Choroid plexus epithelial cell (primary cell): ENCODE data around the gene SRSF8.

ENCODE experiments used
- DNase-seq: peaks from one replicate; pipeline ENCODE4 v3.0.0-alpha.2; 2010; ENCODE audit warnings: low read depth
- H3K4me3 ChIP-seq: 2 replicates; pipeline ENCODE4 v1.5.1; 2011; ENCODE audit warnings: low read depth, mild to moderate bottlenecking, control low read depth, low read length, moderate library complexity
- TF ChIP-seq, protein P1 (sequence below): conservative IDR thresholded peaks from 2 replicates; pipeline ENCODE4 v1.5.1; 2011; ENCODE audit warnings: low read depth, mild to moderate bottlenecking, control low read depth, inconsistent platforms, low read length, moderate library complexity

Gene SRSF8

DNA sequence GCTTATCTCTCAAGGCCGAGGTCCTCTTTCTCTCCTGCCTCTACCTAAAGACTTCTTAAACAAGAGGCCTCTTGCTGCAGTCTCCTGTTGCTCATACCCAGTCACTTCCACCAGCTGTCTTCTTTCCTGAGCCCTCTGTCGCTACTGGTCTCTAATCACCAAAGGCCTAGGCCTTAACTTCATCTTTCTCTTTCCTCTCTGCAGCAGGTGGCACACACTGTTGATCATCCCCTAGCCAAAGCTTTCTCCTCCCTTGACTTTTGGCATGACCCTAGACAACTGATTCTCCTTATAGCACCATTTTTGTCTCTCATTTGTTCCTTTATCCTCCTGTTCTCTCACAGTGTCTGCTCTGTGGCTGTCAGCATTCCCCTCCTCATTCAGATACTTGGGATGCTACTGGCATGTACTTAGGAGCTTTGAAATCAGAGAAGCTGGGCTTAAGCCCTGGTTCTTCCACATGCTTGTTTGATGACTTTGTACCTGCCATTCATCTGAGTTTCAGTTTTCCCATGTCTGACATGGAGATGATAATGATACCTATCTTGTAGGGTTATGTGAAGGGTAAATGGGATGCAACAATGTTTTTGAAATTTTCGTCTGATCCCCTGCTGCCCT lies 45.3 kb downstream of the SRSF8 start:
- H3K4me3 ChIP-seq: no peak overlapping the region
- no peak for DNase-seq
- TF ChIP-seq, protein P1, sequence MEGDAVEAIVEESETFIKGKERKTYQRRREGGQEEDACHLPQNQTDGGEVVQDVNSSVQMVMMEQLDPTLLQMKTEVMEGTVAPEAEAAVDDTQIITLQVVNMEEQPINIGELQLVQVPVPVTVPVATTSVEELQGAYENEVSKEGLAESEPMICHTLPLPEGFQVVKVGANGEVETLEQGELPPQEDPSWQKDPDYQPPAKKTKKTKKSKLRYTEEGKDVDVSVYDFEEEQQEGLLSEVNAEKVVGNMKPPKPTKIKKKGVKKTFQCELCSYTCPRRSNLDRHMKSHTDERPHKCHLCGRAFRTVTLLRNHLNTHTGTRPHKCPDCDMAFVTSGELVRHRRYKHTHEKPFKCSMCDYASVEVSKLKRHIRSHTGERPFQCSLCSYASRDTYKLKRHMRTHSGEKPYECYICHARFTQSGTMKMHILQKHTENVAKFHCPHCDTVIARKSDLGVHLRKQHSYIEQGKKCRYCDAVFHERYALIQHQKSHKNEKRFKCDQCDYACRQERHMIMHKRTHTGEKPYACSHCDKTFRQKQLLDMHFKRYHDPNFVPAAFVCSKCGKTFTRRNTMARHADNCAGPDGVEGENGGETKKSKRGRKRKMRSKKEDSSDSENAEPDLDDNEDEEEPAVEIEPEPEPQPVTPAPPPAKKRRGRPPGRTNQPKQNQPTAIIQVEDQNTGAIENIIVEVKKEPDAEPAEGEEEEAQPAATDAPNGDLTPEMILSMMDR: no peak

DNA sequence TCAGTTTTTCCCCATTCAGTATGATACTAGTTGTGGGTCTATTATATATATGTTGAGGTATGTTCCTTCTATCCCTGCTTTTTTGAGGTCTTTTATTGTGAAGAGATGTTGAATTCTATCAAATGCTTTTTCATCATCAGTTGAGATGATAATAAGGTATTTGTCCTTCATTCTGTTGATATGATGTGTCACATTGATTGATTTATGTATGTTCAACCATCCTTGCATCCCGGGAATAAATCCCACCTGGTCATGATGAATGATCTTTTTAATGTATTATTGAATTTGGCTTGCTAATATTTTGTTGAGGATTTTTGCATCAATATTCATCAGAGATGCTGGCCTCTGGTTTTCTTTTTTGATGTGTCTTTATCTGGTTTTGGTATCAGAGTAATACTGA lies 48.9 kb downstream of the SRSF8 start:
- no peak overlapping the region for H3K4me3 ChIP-seq
- TF ChIP-seq, protein P1: no peak
- no peak for DNase-seq

DNA sequence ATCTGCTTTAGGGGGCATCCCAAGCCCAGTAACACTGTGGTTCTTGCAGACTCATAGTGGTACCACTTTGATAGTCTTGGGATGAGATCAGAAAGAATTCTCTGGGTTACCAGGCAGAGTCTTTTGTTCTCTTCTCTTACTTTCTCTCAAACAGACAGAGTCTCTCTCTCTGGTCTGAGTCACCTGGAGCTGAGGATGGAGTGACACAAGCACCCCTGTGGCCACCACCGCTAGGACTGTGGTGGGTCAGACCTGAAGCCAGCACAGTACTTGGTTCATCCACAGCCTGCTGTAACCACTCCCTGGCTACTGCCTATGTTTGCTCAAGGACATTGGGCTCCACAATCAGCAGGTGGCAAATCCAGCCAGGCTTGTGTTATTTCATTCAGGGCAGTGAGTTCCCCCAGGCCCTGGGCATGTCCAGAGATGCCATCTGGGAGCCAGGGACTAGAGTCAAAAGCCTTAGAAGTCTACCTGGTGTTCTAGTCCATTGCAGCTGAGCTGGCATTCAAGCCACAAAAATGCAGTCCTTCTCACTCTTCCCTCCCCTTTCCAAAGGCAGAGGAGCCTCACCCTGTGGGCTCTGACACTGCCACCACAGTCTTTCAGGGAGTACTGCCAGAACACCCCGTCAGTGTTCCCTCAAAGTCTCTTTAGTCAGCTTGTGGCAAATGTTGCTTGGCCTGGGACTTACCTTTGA lies 52.8 kb downstream of the SRSF8 start:
- H3K4me3 ChIP-seq: no peak overlapping the region
- DNase-seq: no peak
- TF ChIP-seq, protein P1: no peak
